WTC11 (cell line): ENCODE results near the gene CXCL10.

Experiments
- ATF2 ChIP-seq: sonication (generic); formaldehyde crosslinking; IDR thresholded peaks from 2 replicates; pipeline ENCODE4 v1.8.1; 2022; ENCODE audit warnings: low read depth, missing genetic modification reagents, borderline replicate concordance
- CREB1 ChIP-seq: sonication (generic); formaldehyde crosslinking; IDR thresholded peaks from 2 replicates; pipeline ENCODE4 v1.8.0; 2023; ENCODE audit warnings: mild to moderate bottlenecking, missing genetic modification reagents
- CREM ChIP-seq: sonication (generic); formaldehyde crosslinking; IDR thresholded peaks from 2 replicates; pipeline ENCODE4 v1.8.1; 2022; ENCODE audit warnings: mild to moderate bottlenecking, missing genetic modification reagents, moderate library complexity
- CTCF ChIP-seq: fragments of 200-600 bp; IDR thresholded peaks from 2 replicates; pipeline ENCODE4 v1.8.0; 2022; ENCODE audit warnings: antibody characterized with exemption
- E2F4 ChIP-seq: sonication (generic); formaldehyde crosslinking; IDR thresholded peaks from 2 replicates; pipeline ENCODE4 v1.8.1; 2022; ENCODE audit warnings: low read depth, mild to moderate bottlenecking, moderate library complexity, missing genetic modification reagents, borderline replicate concordance
- FOXK1 ChIP-seq: sonication (generic); formaldehyde crosslinking; IDR thresholded peaks from 2 replicates; pipeline ENCODE4 v1.8.0; 2022; ENCODE audit warnings: mild to moderate bottlenecking, moderate library complexity, missing genetic modification reagents
- OVOL2 ChIP-seq: fragments of 250-450 bp; sonication (Bioruptor Pico); IDR thresholded peaks from 2 replicates; pipeline ENCODE4 v1.9.0; 2021; ENCODE audit warnings: mild to moderate bottlenecking, borderline replicate concordance
- TCF7 ChIP-seq: sonication (generic); formaldehyde crosslinking; IDR thresholded peaks from 2 replicates; pipeline ENCODE4 v1.8.0; 2022; ENCODE audit warnings: mild to moderate bottlenecking, low read depth, missing genetic modification reagents, moderate library complexity
- TEAD4 ChIP-seq: sonication (generic); formaldehyde crosslinking; IDR thresholded peaks from 2 replicates; pipeline ENCODE4 v1.8.0; 2022; ENCODE audit warnings: mild to moderate bottlenecking, missing genetic modification reagents
- ZBTB21 ChIP-seq: sonication (generic); formaldehyde crosslinking; IDR thresholded peaks from 2 replicates; pipeline ENCODE4 v1.8.1; 2023; ENCODE audit warnings: mild to moderate bottlenecking, missing genetic modification reagents, borderline replicate concordance
- ZNF138 ChIP-seq: sonication (generic); formaldehyde crosslinking; conservative IDR thresholded peaks from 2 replicates; pipeline ENCODE4 v1.8.1; 2022; ENCODE audit warnings: mild to moderate bottlenecking, moderate library complexity, missing genetic modification reagents
- ZNF263 ChIP-seq: sonication (generic); formaldehyde crosslinking; IDR thresholded peaks from 2 replicates; pipeline ENCODE4 v1.8.1; 2022; ENCODE audit warnings: low read depth, mild to moderate bottlenecking, moderate library complexity, missing genetic modification reagents
- ZNF317 ChIP-seq: sonication (generic); formaldehyde crosslinking; IDR thresholded peaks from 2 replicates; pipeline ENCODE4 v1.8.1; 2023; ENCODE audit warnings: low read depth, mild to moderate bottlenecking, moderate library complexity, missing genetic modification reagents, borderline replicate concordance
- ZNF423 ChIP-seq: fragments of 250-450 bp; sonication (Bioruptor Pico); IDR thresholded peaks from 2 replicates; pipeline ENCODE4 v2.1.2; 2022; ENCODE audit warnings: mild to moderate bottlenecking, moderate library complexity

GRCh38 chr4:76011700-76012387 lies 11.5 kb downstream of the CXCL10 start:
- TF ChIP-seq CREB1 (CRISPR knock-in tag) (no peak), ZNF317 (CRISPR knock-in tag) (no peak), TEAD4 (no peak), ZNF423 (CRISPR knock-in tag) (no peak), E2F4 (CRISPR knock-in tag) (no peak), ATF2 (CRISPR knock-in tag) (no peak), CTCF (no peak), CREM (CRISPR knock-in tag) (no peak), FOXK1 (no peak), ZNF138 (CRISPR knock-in tag) (no peak), TCF7 (CRISPR knock-in tag) (no peak), OVOL2 (no peak), ZBTB21 (CRISPR knock-in tag) (no peak), ZNF263 (no peak)
